ENCODE data around the gene SEMA5B.

Gene SEMA5B

GRCh38 chr3:123066896-123067688 is 39.5 kb upstream of the SEMA5B start, which contains the start of gene PDIA5:
TSS of gene PDIA5 (plus strand) at chr3:123067025. CDS start at chr3:123067165, 140 bp downstream.
- no CpG with 5 or more reads among the region's 72 CpGs for WGBS (ENCODE audit: extremely low coverage, insufficient coverage, insufficient read length)
- Histone ChIP-seq H3K14ac (ENCODE audit: low read length) (peak within 1 kb of the TSS; percentile 98), H2BK5ac (ENCODE audit: low read depth, low read length, poor library complexity) (peak within 1 kb of the TSS; percentile 91), H3K9ac (ENCODE audit: low read length) (peak within 1 kb of the TSS; percentile 85), H3K9me3 (ENCODE audit: insufficient read depth, low read depth, low read length) (no peaks in the 10 kb centered on the region), H3K79me1 (ENCODE audit: low read length) (peaks cover 17% of the 10 kb centered on the region), H3K4me3 (ENCODE audit: low read depth, low read length) (peak within 1 kb of the TSS; percentile 100), H2AK5ac (ENCODE audit: low read length) (peak within 1 kb of the TSS; percentile 97), H3K23ac (ENCODE audit: low read length) (no peak within 1 kb of the TSS), H3K4ac (ENCODE audit: low read depth, low read length) (peak within 1 kb of the TSS; percentile 98), H3K27me3 (ENCODE audit: insufficient read depth, low read length) (no peaks in the 10 kb centered on the region), H3K79me2 (ENCODE audit: control insufficient read depth, insufficient read depth, low read length, poor library complexity) (peaks cover 22% of the 10 kb centered on the region), H4K8ac (ENCODE audit: low read depth, low read length) (peak within 1 kb of the TSS; percentile 98), H2BK120ac (ENCODE audit: insufficient read depth, low read length, poor library complexity) (peak within 1 kb of the TSS; percentile 92), H2BK12ac (ENCODE audit: low read length) (peak within 1 kb of the TSS; percentile 73), H3K18ac (ENCODE audit: low read length) (peak within 1 kb of the TSS; percentile 97), H3K36me3 (ENCODE audit: control insufficient read depth in 1 of 2, insufficient read depth in 2 of 2, low read length in 2 of 2) (no peaks in the 10 kb centered on the region), H3K27ac (ENCODE audit: low read depth, low read length) (peak within 1 kb of the TSS; percentile 23), H3K4me1 (ENCODE audit: control insufficient read depth in 1 of 2, insufficient read depth in 2 of 2, low read length in 2 of 2) (peaks cover 13 to 19% of the 10 kb centered on the region in 2 experiments), H2AFZ (ENCODE audit: insufficient read depth, low read length, poor library complexity) (peak within 1 kb of the TSS; percentile 92), H3K4me2 (ENCODE audit: low read length) (peak within 1 kb of the TSS; percentile 91), H4K12ac (ENCODE audit: low read depth, low read length) (peak within 1 kb of the TSS; percentile 79), H4K91ac (ENCODE audit: low read depth, low read length) (peak within 1 kb of the TSS; percentile 97)
- DNase-seq = peak; percentile 83 to 89

GRCh38 chr3:123066599-123066895 is 39.0 kb upstream of the SEMA5B start:
- Histone ChIP-seq H2BK120ac (ENCODE audit: insufficient read depth, low read length, poor library complexity) (peak overlapping the region; percentile 59), H2BK12ac (ENCODE audit: low read length) (peak overlapping the region; percentile 33), H3K36me3 (ENCODE audit: control insufficient read depth in 1 of 2, insufficient read depth in 2 of 2, low read length in 2 of 2) (no peaks in the 10 kb centered on the region), H3K79me2 (ENCODE audit: control insufficient read depth, insufficient read depth, low read length, poor library complexity) (peaks cover 22% of the 10 kb centered on the region), H3K4me1 (ENCODE audit: control insufficient read depth in 1 of 2, insufficient read depth in 2 of 2, low read length in 2 of 2) (peaks cover 13 to 19% of the 10 kb centered on the region in 2 experiments), H2AK5ac (ENCODE audit: low read length) (no peak overlapping the region), H3K4me3 (ENCODE audit: low read depth, low read length) (peak overlapping the region; percentile 100), H3K18ac (ENCODE audit: low read length) (no peak overlapping the region), H3K9me3 (ENCODE audit: insufficient read depth, low read depth, low read length) (no peaks in the 10 kb centered on the region), H2BK5ac (ENCODE audit: low read depth, low read length, poor library complexity) (no peak overlapping the region), H4K8ac (ENCODE audit: low read depth, low read length) (peak overlapping the region; percentile 85), H3K4ac (ENCODE audit: low read depth, low read length) (no peak overlapping the region), H3K23ac (ENCODE audit: low read length) (no peak overlapping the region), H2AFZ (ENCODE audit: insufficient read depth, low read length, poor library complexity) (peak overlapping the region; percentile 81), H3K4me2 (ENCODE audit: low read length) (peak overlapping the region; percentile 91), H3K27ac (ENCODE audit: low read depth, low read length) (no peak overlapping the region), H4K12ac (ENCODE audit: low read depth, low read length) (peak overlapping the region; percentile 66), H3K9ac (ENCODE audit: low read length) (no peak overlapping the region), H3K27me3 (ENCODE audit: insufficient read depth, low read length) (no peaks in the 10 kb centered on the region), H3K14ac (ENCODE audit: low read length) (peak overlapping the region; percentile 56), H4K91ac (ENCODE audit: low read depth, low read length) (peak overlapping the region; percentile 58), H3K79me1 (ENCODE audit: low read length) (peaks cover 17% of the 10 kb centered on the region)
- DNase-seq = no peak
- WGBS (ENCODE audit: extremely low coverage, insufficient coverage, insufficient read length) = no CpG with 5 or more reads among the region's 6 CpGs

DNA sequence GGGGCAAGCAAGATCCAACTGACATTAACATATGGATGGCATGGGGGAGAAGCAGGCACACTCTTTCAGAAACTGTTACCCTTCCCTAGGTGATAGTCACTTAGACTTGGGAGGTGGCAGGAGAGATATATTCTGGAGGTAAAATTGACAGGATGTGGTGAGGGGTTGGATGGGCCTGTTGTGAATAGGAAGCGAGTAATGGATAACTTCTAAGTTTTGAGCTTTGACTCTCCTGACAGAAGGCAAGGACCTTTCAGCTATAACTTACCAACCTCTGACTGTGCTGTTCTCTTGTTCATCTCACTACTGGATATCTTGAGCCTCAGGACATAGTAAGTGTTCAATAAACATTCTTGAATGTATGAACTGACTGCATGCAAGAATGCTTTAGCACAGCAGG is 37.4 kb upstream of the SEMA5B start:
- Histone ChIP-seq H2AK5ac (ENCODE audit: low read length) (no peak overlapping the region), H3K4me2 (ENCODE audit: low read length) (no peak overlapping the region), H3K4me3 (ENCODE audit: low read depth, low read length) (no peak overlapping the region), H3K4me1 (ENCODE audit: control insufficient read depth in 1 of 2, insufficient read depth in 2 of 2, low read length in 2 of 2) (peaks cover 13 to 17% of the 10 kb centered on the region in 2 experiments), H3K27ac (ENCODE audit: low read depth, low read length) (no peak overlapping the region), H3K36me3 (ENCODE audit: control insufficient read depth in 1 of 2, insufficient read depth in 2 of 2, low read length in 2 of 2) (no peaks in the 10 kb centered on the region), H4K12ac (ENCODE audit: low read depth, low read length) (no peak overlapping the region), H3K4ac (ENCODE audit: low read depth, low read length) (no peak overlapping the region), H3K27me3 (ENCODE audit: insufficient read depth, low read length) (no peaks in the 10 kb centered on the region), H3K18ac (ENCODE audit: low read length) (no peak overlapping the region), H4K91ac (ENCODE audit: low read depth, low read length) (no peak overlapping the region), H3K9ac (ENCODE audit: low read length) (no peak overlapping the region), H3K79me1 (ENCODE audit: low read length) (peaks cover 17% of the 10 kb centered on the region), H3K79me2 (ENCODE audit: control insufficient read depth, insufficient read depth, low read length, poor library complexity) (peaks cover 17% of the 10 kb centered on the region), H2BK12ac (ENCODE audit: low read length) (no peak overlapping the region), H3K23ac (ENCODE audit: low read length) (no peak overlapping the region), H2AFZ (ENCODE audit: insufficient read depth, low read length, poor library complexity) (no peak overlapping the region), H3K14ac (ENCODE audit: low read length) (no peak overlapping the region), H2BK120ac (ENCODE audit: insufficient read depth, low read length, poor library complexity) (no peak overlapping the region), H3K9me3 (ENCODE audit: insufficient read depth, low read depth, low read length) (no peaks in the 10 kb centered on the region), H2BK5ac (ENCODE audit: low read depth, low read length, poor library complexity) (no peak overlapping the region), H4K8ac (ENCODE audit: low read depth, low read length) (no peak overlapping the region)
- DNase-seq = no peak
- no CpG with 5 or more reads among the region's 1 CpG for WGBS (ENCODE audit: extremely low coverage, insufficient coverage, insufficient read length)

DNA sequence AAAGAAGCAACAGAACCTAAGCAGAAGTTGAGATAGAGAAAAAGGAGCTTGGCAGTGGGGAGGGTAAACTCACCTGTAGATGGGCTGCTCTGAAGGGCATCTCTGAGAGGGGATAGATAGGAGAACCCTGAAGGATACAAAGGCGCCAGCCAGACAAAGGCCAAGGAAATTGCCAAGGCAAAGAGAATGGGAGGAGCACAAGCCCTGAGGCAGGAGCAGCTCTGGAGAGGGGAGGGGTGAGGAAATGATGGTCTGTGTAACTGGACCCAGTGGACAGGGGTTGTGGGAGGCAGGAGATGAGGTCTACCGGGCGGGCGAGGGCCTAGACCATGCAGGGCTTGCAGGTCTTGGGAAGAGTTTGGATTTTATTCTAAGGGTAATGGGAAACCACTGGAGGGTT is 36.9 kb upstream of the SEMA5B start:
- WGBS (ENCODE audit: extremely low coverage, insufficient coverage, insufficient read length) = no CpG with 5 or more reads among the region's 4 CpGs

More for the DNA sequence above, 36.9 kb upstream of the SEMA5B start:
- Histone ChIP-seq H3K9ac (ENCODE audit: low read length) (no peak overlapping the region), H4K8ac (ENCODE audit: low read depth, low read length) (no peak overlapping the region), H3K14ac (ENCODE audit: low read length) (no peak overlapping the region), H3K36me3 (ENCODE audit: control insufficient read depth in 1 of 2, insufficient read depth in 2 of 2, low read length in 2 of 2) (no peaks in the 10 kb centered on the region), H2BK12ac (ENCODE audit: low read length) (no peak overlapping the region), H3K4me1 (ENCODE audit: control insufficient read depth in 1 of 2, insufficient read depth in 2 of 2, low read length in 2 of 2) (peaks cover 13 to 17% of the 10 kb centered on the region in 2 experiments), H2BK5ac (ENCODE audit: low read depth, low read length, poor library complexity) (no peak overlapping the region), H3K27ac (ENCODE audit: low read depth, low read length) (no peak overlapping the region), H2AFZ (ENCODE audit: insufficient read depth, low read length, poor library complexity) (no peak overlapping the region), H4K91ac (ENCODE audit: low read depth, low read length) (no peak overlapping the region), H3K79me2 (ENCODE audit: control insufficient read depth, insufficient read depth, low read length, poor library complexity) (peaks cover 17% of the 10 kb centered on the region), H3K18ac (ENCODE audit: low read length) (no peak overlapping the region), H3K23ac (ENCODE audit: low read length) (no peak overlapping the region), H3K27me3 (ENCODE audit: insufficient read depth, low read length) (no peaks in the 10 kb centered on the region), H4K12ac (ENCODE audit: low read depth, low read length) (no peak overlapping the region), H2BK120ac (ENCODE audit: insufficient read depth, low read length, poor library complexity) (no peak overlapping the region), H3K4me2 (ENCODE audit: low read length) (no peak overlapping the region), H3K9me3 (ENCODE audit: insufficient read depth, low read depth, low read length) (no peaks in the 10 kb centered on the region), H3K4ac (ENCODE audit: low read depth, low read length) (no peak overlapping the region), H2AK5ac (ENCODE audit: low read length) (no peak overlapping the region), H3K79me1 (ENCODE audit: low read length) (peaks cover 17% of the 10 kb centered on the region), H3K4me3 (ENCODE audit: low read depth, low read length) (no peak overlapping the region)
- no peak for DNase-seq
